Calu3 (cell line): ENCODE measurements around the gene GAL3ST1. TPM values are rescaled to one million over a fixed set of nuclear protein-coding genes. Genes with fewer than 3 reads are reported as not detected.
"Not testable (repeated sequence)": the region's sequence is repeated elsewhere in the genome, so short reads cannot be mapped to it uniquely, and the experiment has no call there.

Experiments
- BruUV-seq: library from RNA; stranded (reverse); fragments of 400-500 nt; replicated peaks from 2 replicates; lab custom pipeline; 2021; lab: Mats Ljungman, UMichigan
- CTCF ChIA-PET: fragments of 300-600 bp; sonication (Branson Sonifier 250); formaldehyde crosslinking; loops from one replicate; lab custom pipeline; 2022; ENCODE audit warnings: antibody characterized with exemption; lab: Charles Lee
- DNase-seq: peaks from one replicate; pipeline ENCODE4 v3.0.0; 2022
- H3K27ac Mint-ChIP-seq: one replicate; pipeline ENCODE4 v1.8.0; 2022; ENCODE audit warnings: mixed read lengths; ENCODE audit not compliant: unreplicated experiment
- H3K27me3 Mint-ChIP-seq: one replicate; pipeline ENCODE4 v1.8.0; 2022; ENCODE audit warnings: mixed read lengths; ENCODE audit not compliant: unreplicated experiment
- H3K36me3 Mint-ChIP-seq: one replicate; pipeline ENCODE4 v1.8.0; 2022; ENCODE audit warnings: mild to moderate bottlenecking, moderate library complexity, mixed read lengths; ENCODE audit not compliant: insufficient read depth, unreplicated experiment
- H3K4me1 Mint-ChIP-seq: one replicate; pipeline ENCODE4 v1.8.0; 2022; ENCODE audit warnings: mild to moderate bottlenecking, low read depth, mixed read lengths; ENCODE audit not compliant: unreplicated experiment
- H3K4me3 Mint-ChIP-seq: one replicate; pipeline ENCODE4 v1.8.0; 2022; ENCODE audit warnings: mild to moderate bottlenecking, low read depth, moderate library complexity, mixed read lengths; ENCODE audit not compliant: unreplicated experiment
- H3K9me3 Mint-ChIP-seq: one replicate; pipeline ENCODE4 v1.8.0; 2022; ENCODE audit warnings: low read depth, mixed read lengths; ENCODE audit not compliant: unreplicated experiment
- intact Hi-C: fragments of 100-400 bp; cut with micrococcal nuclease; formaldehyde crosslinking; loops from one replicate; pipeline ENCODE4 v1.10.0; 2022; ENCODE audit not compliant: unreplicated experiment
- total RNA-seq: library from RNA; stranded (reverse); gene quantifications from 2 replicates; pipeline ENCODE4 v1.2.3, GENCODE V29; 2022
- TF ChIP-seq, protein P1 (sequence below): fragments of 200-600 bp; IDR thresholded peaks from one replicate; pipeline ENCODE4 v1.8.0; 2022; ENCODE audit warnings: antibody characterized with exemption; ENCODE audit not compliant: unreplicated experiment

GAL3ST1 gene
- total RNA-seq, 1 experiment from 2014 or later: 6.5 TPM

GRCh38 chr22:30569674-30570202, 4.7 kb downstream of the GAL3ST1 start:
- intact Hi-C loops: no loop called here
- Mint-ChIP-seq H3K27ac (no peak overlapping the region), H3K4me3 (no peak overlapping the region), H3K4me1 (peaks cover 30% of the 10 kb centered on the region), H3K27me3 (no peaks in the 10 kb centered on the region), H3K36me3 (peaks cover 13% of the 10 kb centered on the region), H3K9me3 (no peaks in the 10 kb centered on the region)
- no peak for DNase-seq
- TF ChIP-seq, protein P1, sequence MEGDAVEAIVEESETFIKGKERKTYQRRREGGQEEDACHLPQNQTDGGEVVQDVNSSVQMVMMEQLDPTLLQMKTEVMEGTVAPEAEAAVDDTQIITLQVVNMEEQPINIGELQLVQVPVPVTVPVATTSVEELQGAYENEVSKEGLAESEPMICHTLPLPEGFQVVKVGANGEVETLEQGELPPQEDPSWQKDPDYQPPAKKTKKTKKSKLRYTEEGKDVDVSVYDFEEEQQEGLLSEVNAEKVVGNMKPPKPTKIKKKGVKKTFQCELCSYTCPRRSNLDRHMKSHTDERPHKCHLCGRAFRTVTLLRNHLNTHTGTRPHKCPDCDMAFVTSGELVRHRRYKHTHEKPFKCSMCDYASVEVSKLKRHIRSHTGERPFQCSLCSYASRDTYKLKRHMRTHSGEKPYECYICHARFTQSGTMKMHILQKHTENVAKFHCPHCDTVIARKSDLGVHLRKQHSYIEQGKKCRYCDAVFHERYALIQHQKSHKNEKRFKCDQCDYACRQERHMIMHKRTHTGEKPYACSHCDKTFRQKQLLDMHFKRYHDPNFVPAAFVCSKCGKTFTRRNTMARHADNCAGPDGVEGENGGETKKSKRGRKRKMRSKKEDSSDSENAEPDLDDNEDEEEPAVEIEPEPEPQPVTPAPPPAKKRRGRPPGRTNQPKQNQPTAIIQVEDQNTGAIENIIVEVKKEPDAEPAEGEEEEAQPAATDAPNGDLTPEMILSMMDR: no peak
- no TSS peak for BruUV-seq
- CTCF ChIA-PET: interaction anchor here (0.6 to 1.6 kb wide), 4 partner anchors 20 to 532 kb away, joined by 3 to 6 read pairs (median 4); partner anchors contain the start of gene TCN2

DNA sequence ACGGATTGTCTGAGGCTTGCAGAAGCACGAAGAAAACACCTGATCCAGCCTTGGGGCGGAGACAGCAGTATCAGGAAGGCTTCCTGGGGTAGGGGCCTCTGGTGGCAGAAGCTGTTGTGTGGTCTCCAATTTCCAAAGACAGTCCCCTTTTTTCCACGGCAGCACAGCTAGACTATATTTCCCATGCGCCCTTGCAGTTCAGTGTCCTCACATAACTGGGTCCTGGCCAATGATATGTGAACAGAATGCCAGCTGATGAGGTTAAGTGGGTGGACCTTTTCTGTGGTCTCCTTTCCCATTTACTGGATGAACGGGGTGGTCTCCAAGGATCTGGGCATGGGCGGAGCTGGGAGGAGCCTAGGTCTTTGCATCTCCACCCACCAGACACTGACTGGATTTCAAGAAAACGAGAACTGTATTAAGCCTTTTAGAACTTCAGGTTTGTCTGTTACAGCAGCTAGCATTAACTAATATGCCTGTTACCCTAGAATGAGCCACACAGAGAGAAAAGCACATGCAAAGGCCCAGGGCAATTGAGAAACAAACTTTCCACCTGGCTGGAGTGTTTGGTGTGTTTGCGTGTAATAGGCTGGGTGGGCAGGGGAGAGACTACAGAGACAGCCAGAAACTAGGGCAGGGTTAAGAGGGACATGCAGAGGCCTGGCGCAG, 6.2 kb downstream of the GAL3ST1 start:
- Mint-ChIP-seq H3K36me3 (peaks cover 6% of the 10 kb centered on the region), H3K9me3 (no peaks in the 10 kb centered on the region), H3K27me3 (no peaks in the 10 kb centered on the region), H3K27ac (peak overlapping the region; percentile 37), H3K4me3 (no peak overlapping the region), H3K4me1 (peaks cover 21% of the 10 kb centered on the region)
- no peak for DNase-seq
- CTCF ChIA-PET: interaction anchor here (1.0 kb wide), 1 partner anchor 313 kb away, joined by 5 read pairs; no protein-coding TSS in a partner anchor
- intact Hi-C loops: no loop called here
- BruUV-seq: no TSS peak
- TF ChIP-seq, protein P1: no peak

GRCh38 chr22:30567277-30567676, 7.2 kb downstream of the GAL3ST1 start:
- peaks cover 11% of the 10 kb centered on the region for H3K4me1 Mint-ChIP-seq
- CTCF ChIA-PET, H3K36me3 Mint-ChIP-seq, BruUV-seq, H3K27me3 Mint-ChIP-seq, intact Hi-C loops, H3K9me3 Mint-ChIP-seq, DNase-seq, H3K27ac Mint-ChIP-seq, H3K4me3 Mint-ChIP-seq: not testable (repeated sequence)

GRCh38 chr22:30566125-30566524, 8.3 kb downstream of the GAL3ST1 start:
- Mint-ChIP-seq H3K9me3 (no peaks in the 10 kb centered on the region), H3K27me3 (no peaks in the 10 kb centered on the region), H3K4me3 (no peak overlapping the region), H3K27ac (peak overlapping the region; percentile 42), H3K36me3 (no peaks in the 10 kb centered on the region), H3K4me1 (peaks cover 15% of the 10 kb centered on the region)
- TF ChIP-seq, protein P1: no peak
- intact Hi-C loops: no loop called here
- CTCF ChIA-PET: no interaction called here
- DNase-seq: peak; percentile 35
- BruUV-seq: no TSS peak

GRCh38 chr22:30565341-30565740, 9.1 kb downstream of the GAL3ST1 start:
- Mint-ChIP-seq H3K36me3 (no peaks in the 10 kb centered on the region), H3K27me3 (no peaks in the 10 kb centered on the region), H3K27ac (no peak overlapping the region), H3K4me1 (peaks cover 22% of the 10 kb centered on the region), H3K9me3 (no peaks in the 10 kb centered on the region), H3K4me3 (no peak overlapping the region)
- BruUV-seq: no TSS peak
- TF ChIP-seq, protein P1: no peak
- no peak for DNase-seq
- CTCF ChIA-PET: interaction anchor here (0.8 kb wide), 1 partner anchor 58 kb away, joined by 3 read pairs; no protein-coding TSS in a partner anchor
- intact Hi-C loops: no loop called here
